Rectal smooth muscle tissue (tissue), 1 donor: ENCODE measurements around the gene ELL.
A peak's percentile ranks its signal among the peaks of the same experiment; 100 is the strongest.

Experiments used
- H3K27ac ChIP-seq: one replicate; pipeline ENCODE4 v1.7.0; 2013; ENCODE audit warnings: low read depth, low read length, inconsistent platforms
- H3K27me3 ChIP-seq: one replicate; pipeline ENCODE4 v1.7.0; 2013; ENCODE audit warnings: low read length; ENCODE audit not compliant: control insufficient read depth, insufficient read depth
- H3K36me3 ChIP-seq: one replicate; pipeline ENCODE4 v1.7.0; 2013; ENCODE audit warnings: low read length; ENCODE audit not compliant: control insufficient read depth, insufficient read depth
- H3K4me1 ChIP-seq: one replicate; pipeline ENCODE4 v1.7.0; 2013; ENCODE audit warnings: low read length; ENCODE audit not compliant: control insufficient read depth, insufficient read depth
- H3K4me3 ChIP-seq: one replicate; pipeline ENCODE4 v1.7.0; 2013; ENCODE audit warnings: low read length
- H3K9ac ChIP-seq: one replicate; pipeline ENCODE4 v1.7.0; 2013; ENCODE audit warnings: low read length

ELL gene

GRCh38 chr19:18399008-18399407, 122.9 kb downstream of the ELL start:
- Histone ChIP-seq H3K27ac (no peak overlapping the region), H3K36me3 (no peaks in the 10 kb centered on the region), H3K27me3 (peaks cover 8% of the 10 kb centered on the region), H3K4me3 (no peak overlapping the region), H3K9ac (no peak overlapping the region), H3K4me1 (no peaks in the 10 kb centered on the region)

- no peaks in the 10 kb centered on the region for H3K36me3 ChIP-seq
- peaks cover 8% of the 10 kb centered on the region for H3K27me3 ChIP-seq
- H3K27ac ChIP-seq = no peak within 1 kb of the TSS
- peak within 1 kb of the TSS; percentile 23 for H3K4me3 ChIP-seq
- H3K4me1 ChIP-seq = no peaks in the 10 kb centered on the region
- no peak within 1 kb of the TSS for H3K9ac ChIP-seq
Observed at GRCh38 chr19:18397242-18398202, 124.3 kb downstream of the ELL start, which contains the start of gene LRRC25. Gene LRRC25 (minus strand): TSS chr19:18397622. CDS start chr19:18396963, 659 bp downstream.

- Histone ChIP-seq H3K27ac (no peak overlapping the region), H3K27me3 (peaks cover 8% of the 10 kb centered on the region), H3K9ac (no peak overlapping the region), H3K4me1 (no peaks in the 10 kb centered on the region), H3K4me3 (peak overlapping the region; percentile 23), H3K36me3 (no peaks in the 10 kb centered on the region)
Observed at GRCh38 chr19:18396471-18397241, 125.2 kb downstream of the ELL start.

- Histone ChIP-seq H3K4me3 (no peak overlapping the region), H3K27me3 (peaks cover 8% of the 10 kb centered on the region)
Observed at GRCh38 chr19:18393836-18394235, 128.0 kb downstream of the ELL start.

DNA sequence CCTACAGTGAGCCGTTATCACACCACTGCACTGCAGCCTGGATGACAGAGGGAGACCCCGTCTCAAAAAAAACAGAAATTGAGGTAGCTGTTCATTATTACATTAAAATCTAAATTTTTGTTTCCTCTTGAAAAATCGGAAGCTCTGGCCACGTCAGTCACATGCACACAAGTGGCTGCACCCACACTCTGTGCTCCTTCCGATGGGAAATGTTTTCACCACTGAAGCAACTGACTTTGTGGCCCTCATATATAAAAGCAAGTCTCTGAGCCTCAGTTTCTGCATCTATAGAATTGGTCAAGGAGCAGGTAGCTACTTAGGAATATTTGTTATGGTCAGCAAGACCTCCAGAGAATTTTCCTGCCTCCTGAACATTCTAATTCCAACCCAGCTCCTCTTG, 128.9 kb downstream of the ELL start:
- no peak overlapping the region for H3K27ac ChIP-seq
- H3K27me3 ChIP-seq = peaks cover 8% of the 10 kb centered on the region
- H3K4me3 ChIP-seq = no peak overlapping the region
- H3K36me3 ChIP-seq = no peaks in the 10 kb centered on the region
- no peaks in the 10 kb centered on the region for H3K4me1 ChIP-seq
- no peak overlapping the region for H3K9ac ChIP-seq

More at GRCh38 chr19:18393836-18394235, 128.0 kb downstream of the ELL start:
- Histone ChIP-seq H3K36me3 (no peaks in the 10 kb centered on the region), H3K27ac (no peak overlapping the region), H3K9ac (no peak overlapping the region), H3K4me1 (no peaks in the 10 kb centered on the region)
